SK-N-SH (cell line): Measurements from ENCODE around the gene HOXB9. TPM values are rescaled to one million over a fixed set of nuclear protein-coding genes. Genes with fewer than 3 reads are reported as not detected.

Source experiments
- CTCF ChIA-PET: fragments of 300-600, 350-600 bp; formaldehyde crosslinking; extraction: SDS; loops from one replicate; lab custom pipeline; 2021; lab: Yijun Ruan, JAX
- POLR2A ChIA-PET: fragments of 350-600 bp; sonication (Branson Sonifier 250); formaldehyde crosslinking; extraction: SDS; loops from one replicate; lab custom pipeline; 2020; ENCODE audit warnings: antibody characterized with exemption, inconsistent platforms; lab: Yijun Ruan, JAX
- DNase-seq: peaks from one replicate; pipeline ENCODE4 v3.0.0; 2012
- H2AFZ ChIP-seq: fragments of 200-600 bp; sonication (generic); 2 replicates; pipeline ENCODE4 v1.8.1; 2016; ENCODE audit warnings: antibody characterized with exemption, mild to moderate bottlenecking, low read depth
- H3F3A ChIP-seq: fragments of 200-600 bp; sonication (generic); replicated peaks from 2 replicates; pipeline ENCODE3; 2016; ENCODE audit warnings: antibody characterized with exemption, mild to moderate bottlenecking; ENCODE audit not compliant: insufficient read depth
- H3K27ac ChIP-seq, 2 experiments: fragments of 200-500 bp in 1 of 2; fragments of 200-600 bp in 1 of 2; sonication (Bioruptor generic) in 1 of 2; sonication (generic), shearing (Covaris generic) in 1 of 2; 2 replicates each; pipeline versions ENCODE4 v1.5.1 to v1.6.1; 2014 to 2016; ENCODE audit warnings: low read depth in 2 of 2, inconsistent platforms in 1 of 2, low read length in 1 of 2, mild to moderate bottlenecking in 1 of 2, mixed read lengths in 1 of 2
- H3K27me3 ChIP-seq: fragments of 200-600 bp; sonication (generic), shearing (Covaris generic); 2 replicates; pipeline ENCODE4 v1.6.1; 2016; ENCODE audit warnings: mixed run types; ENCODE audit not compliant: insufficient read depth
- H3K36me3 ChIP-seq, 2 experiments: fragments of 200-500 bp in 1 of 2; fragments of 200-600 bp in 1 of 2; sonication (Bioruptor generic) in 1 of 2; sonication (generic) in 1 of 2; replicated peaks in 1 of 2; 2 replicates each; pipeline versions ENCODE3 to v1.5.1; 2014 to 2016; ENCODE audit warnings: low read length in 1 of 2, mild to moderate bottlenecking in 1 of 2; ENCODE audit not compliant: insufficient read depth in 2 of 2, control insufficient read depth in 1 of 2
- H3K4me1 ChIP-seq, 2 experiments: fragments of 200-500 bp in 1 of 2; fragments of 200-600 bp in 1 of 2; sonication (Bioruptor generic) in 1 of 2; sonication (generic), shearing (Covaris generic) in 1 of 2; 2 replicates each; pipeline versions ENCODE4 v1.5.1 to v1.6.1; 2014 to 2016; ENCODE audit warnings: low read depth in 1 of 2, low read length in 1 of 2, mixed run types in 1 of 2; ENCODE audit not compliant: insufficient read depth in 2 of 2, control insufficient read depth in 1 of 2
- H3K4me2 ChIP-seq: fragments of 200-600 bp; sonication (generic), shearing (Covaris generic); 2 replicates; pipeline ENCODE4 v1.6.1; 2017; ENCODE audit warnings: mixed run types
- H3K4me3 ChIP-seq, 2 experiments: fragments of 200-500 bp in 1 of 2; fragments of 200-600 bp in 1 of 2; sonication (Bioruptor generic) in 1 of 2; sonication (generic), shearing (Covaris generic) in 1 of 2; 2 replicates each; pipeline versions ENCODE4 v1.5.1 to v1.8.1; 2014 to 2016; ENCODE audit warnings: low read depth in 2 of 2, inconsistent platforms in 1 of 2, low read length in 1 of 2, mild to moderate bottlenecking in 1 of 2, mixed read lengths in 1 of 2, moderate library complexity in 1 of 2
- H3K79me2 ChIP-seq: fragments of 200-600 bp; sonication (generic); 2 replicates; pipeline ENCODE4 v1.8.1; 2017; ENCODE audit warnings: mild to moderate bottlenecking; ENCODE audit not compliant: insufficient read depth
- H3K9ac ChIP-seq: fragments of 200-600 bp; sonication (generic); 2 replicates; pipeline ENCODE4 v1.6.1; 2017; ENCODE audit warnings: mixed run types
- H3K9me2 ChIP-seq: fragments of 200-600 bp; sonication (generic); 2 replicates; pipeline ENCODE4 v1.6.1; 2017; ENCODE audit warnings: mixed run types
- H3K9me3 ChIP-seq: fragments of 200-600 bp; sonication (generic); 2 replicates; pipeline ENCODE4 v1.6.1; 2017; ENCODE audit warnings: mixed run types, mild to moderate bottlenecking, moderate library complexity
- H4K20me1 ChIP-seq: fragments of 200-600 bp; sonication (generic); 2 replicates; pipeline ENCODE4 v1.6.1; 2017; ENCODE audit warnings: mild to moderate bottlenecking, mixed run types; ENCODE audit not compliant: insufficient read depth
- CHD2 ChIP-seq: fragments of 150-350 bp; IDR thresholded peaks from 2 replicates; pipeline ENCODE4 v1.6.1; 2018; ENCODE audit warnings: low read length; ENCODE audit not compliant: partially characterized antibody
- ELF1 ChIP-seq: IDR thresholded peaks from 2 replicates; pipeline ENCODE4 v1.4.0; 2012
- GATA2 ChIP-seq: sonication (generic); formaldehyde crosslinking; IDR thresholded peaks from 2 replicates; pipeline ENCODE4 v1.5.0; 2020; ENCODE audit warnings: mild to moderate bottlenecking, missing genetic modification reagents
- MAX ChIP-seq: IDR thresholded peaks from 2 replicates; pipeline ENCODE4 v1.4.0; 2012; ENCODE audit warnings: low read depth
- MEF2A ChIP-seq: IDR thresholded peaks from 2 replicates; pipeline ENCODE4 v1.4.0; 2012; ENCODE audit warnings: low read depth, borderline replicate concordance
- NFIC ChIP-seq: IDR thresholded peaks from 2 replicates; pipeline ENCODE4 v1.4.0; 2012; ENCODE audit warnings: borderline replicate concordance
- PBX3 ChIP-seq: IDR thresholded peaks from 2 replicates; pipeline ENCODE4; 2012
- RCOR1 ChIP-seq: fragments of 150-350 bp; IDR thresholded peaks from 2 replicates; pipeline ENCODE4 v1.6.1; 2017; ENCODE audit warnings: antibody characterized with exemption, low read length
- REST ChIP-seq: IDR thresholded peaks from 2 replicates; pipeline ENCODE4 v1.6.1; 2012; ENCODE audit warnings: mild to moderate bottlenecking, low read depth, low read length, moderate library complexity
- RXRA ChIP-seq: IDR thresholded peaks from 2 replicates; pipeline ENCODE4 v1.4.0; 2012; ENCODE audit warnings: low read depth, mild to moderate bottlenecking, borderline replicate concordance
- SIN3A ChIP-seq: IDR thresholded peaks from 2 replicates; pipeline ENCODE4 v1.6.1; 2012; ENCODE audit warnings: low read depth, mild to moderate bottlenecking, low read length, moderate library complexity, borderline replicate concordance
- SMC3 ChIP-seq: IDR thresholded peaks from 2 replicates; pipeline ENCODE4 v1.6.1; 2012; ENCODE audit warnings: low read depth, low read length, improper control_type of control experiment
- TAF1 ChIP-seq: IDR thresholded peaks from 2 replicates; pipeline ENCODE4 v1.6.1; 2012; ENCODE audit warnings: low read depth, mild to moderate bottlenecking, low read length, moderate library complexity, borderline replicate concordance
- USF2 ChIP-seq: fragments of 150-350 bp; IDR thresholded peaks from 2 replicates; pipeline ENCODE4 v1.6.1; 2017; ENCODE audit warnings: antibody characterized with exemption, low read length, low read depth, borderline replicate concordance
- YY1 ChIP-seq: IDR thresholded peaks from 2 replicates; pipeline ENCODE4 v1.4.0; 2012; ENCODE audit warnings: low read depth, mild to moderate bottlenecking
- ZBTB33 ChIP-seq: IDR thresholded peaks from 2 replicates; pipeline ENCODE4 v1.4.0; 2012; ENCODE audit warnings: low read depth, borderline replicate concordance
- WGBS: methylation state at CpG from one replicate; pipeline ENCODE4 v1.1.6; 2017; ENCODE audit warnings: low lambda C conversion rate; 5-methylcytosine and 5-hydroxymethylcytosine counted together
- polyA plus RNA-seq, 3 experiments: library from polyadenylated mRNA; depleted of rRNA; stranded (reverse); fragments of >200 nt; gene quantifications; 2 replicates each; pipeline ENCODE4 v1.2.3, GENCODE V29; 2012

Gene HOXB9
- polyA plus RNA-seq, 1 of the 3 experiments (the other 2 are of a cell fraction), result not detected

- H3F3A ChIP-seq, result no peaks in the 10 kb centered on the region
- no peak overlapping the region for H3K4me2 ChIP-seq
- no peak overlapping the region for H3K4me3 ChIP-seq
- no peaks in the 10 kb centered on the region for H3K79me2 ChIP-seq
- no peak for TF ChIP-seq NFIC
- TF ChIP-seq USF2, result no peak
- no peak for TF ChIP-seq ELF1
- no peak for TF ChIP-seq CHD2
- TF ChIP-seq PBX3, result no peak
- TF ChIP-seq RCOR1, result no peak
- no peak for TF ChIP-seq SIN3A
- TF ChIP-seq TAF1, result no peak
- no peak for TF ChIP-seq SMC3
- TF ChIP-seq MEF2A, result no peak
- TF ChIP-seq GATA2, result no peak
- no peak for TF ChIP-seq YY1
- no peak for TF ChIP-seq RXRA
- no peak for TF ChIP-seq ZBTB33
- no peak for TF ChIP-seq REST
- no peak for TF ChIP-seq MAX
- TF ChIP-seq, all 33 proteins: peak for 0
- H3K36me3 ChIP-seq, result no peaks in the 10 kb centered on the region
- POLR2A ChIA-PET, result no interaction called here
- 15% methylated on average over 4 of the region's 4 CpGs for WGBS
- peaks cover 20% of the 10 kb centered on the region; the same call in 1 of the 2 replicates for H4K20me1 ChIP-seq
- no peaks in the 10 kb centered on the region; a peak in 1 of 4 replicates for H3K4me1 ChIP-seq
- H3K9me2 ChIP-seq, result no peaks in the 10 kb centered on the region
- H2AFZ ChIP-seq, result no peak overlapping the region
- peaks cover 100% of the 10 kb centered on the region for H3K27me3 ChIP-seq
- no peak overlapping the region for H3K9ac ChIP-seq
- no peak for DNase-seq
- CTCF ChIA-PET, result interaction anchor here (0.6 to 2.3 kb wide), 10 partner anchors 9 to 576 kb away, joined by 3 to 8 read pairs (median 3); partner anchors contain the start of gene HOXB7
- H3K27ac ChIP-seq, result no peak overlapping the region
- H3K9me3 ChIP-seq, result no peaks in the 10 kb centered on the region
Observed at GRCh38 chr17:48601207-48601538, 25.0 kb downstream of the HOXB9 start.
